Measurements from ENCODE around the gene CACNA1C. TPM values are rescaled to one million over a fixed set of nuclear protein-coding genes. Genes with fewer than 3 reads are reported as not detected.
"Not testable (repeated sequence)": the region's sequence is repeated elsewhere in the genome, so short reads cannot be mapped to it uniquely, and the experiment has no call there.

The CACNA1C gene
- polyA plus RNA-seq, 1 of the 3 experiments (the other 2 are of a cell fraction): 1.5 TPM

DNA sequence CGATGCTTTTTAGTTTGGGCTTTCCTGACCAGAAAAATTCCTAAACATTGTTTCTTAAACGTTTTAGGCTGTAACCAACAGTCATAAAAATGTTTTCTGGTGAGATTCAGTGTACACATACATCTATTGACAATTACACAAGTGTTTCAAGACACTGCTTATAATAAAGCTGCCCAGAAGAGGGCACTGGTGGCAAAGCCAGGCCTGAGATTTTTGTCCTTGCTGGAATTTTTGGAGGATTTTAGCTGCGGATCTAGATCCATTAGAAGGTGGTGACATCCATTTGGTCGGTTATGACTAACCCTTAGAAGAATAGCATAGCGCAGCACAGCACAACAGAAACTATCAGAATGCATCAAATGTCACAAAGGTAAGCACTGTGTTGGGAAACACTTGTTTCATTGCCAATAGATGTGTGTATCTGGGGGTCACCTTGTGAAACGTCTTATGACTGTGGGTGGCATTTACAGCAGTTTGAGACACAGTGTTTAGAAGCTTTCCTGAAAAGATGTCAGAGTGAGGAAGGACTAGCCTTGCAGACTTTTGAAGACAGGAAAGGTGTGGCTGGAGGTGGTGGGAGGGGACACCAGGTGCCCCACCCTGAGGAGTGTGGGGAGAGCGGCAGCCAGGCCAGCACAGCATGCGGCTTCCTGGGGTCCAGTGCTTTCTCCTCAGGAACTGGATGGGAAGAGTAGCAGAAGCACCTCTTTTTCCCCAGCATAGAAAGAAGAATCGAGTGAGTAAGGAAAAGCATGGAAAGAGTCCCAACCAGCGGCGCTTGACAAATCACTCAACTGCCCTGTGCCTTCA lies 687.2 kb downstream of the CACNA1C start (continued):
- TF ChIP-seq, protein P1, sequence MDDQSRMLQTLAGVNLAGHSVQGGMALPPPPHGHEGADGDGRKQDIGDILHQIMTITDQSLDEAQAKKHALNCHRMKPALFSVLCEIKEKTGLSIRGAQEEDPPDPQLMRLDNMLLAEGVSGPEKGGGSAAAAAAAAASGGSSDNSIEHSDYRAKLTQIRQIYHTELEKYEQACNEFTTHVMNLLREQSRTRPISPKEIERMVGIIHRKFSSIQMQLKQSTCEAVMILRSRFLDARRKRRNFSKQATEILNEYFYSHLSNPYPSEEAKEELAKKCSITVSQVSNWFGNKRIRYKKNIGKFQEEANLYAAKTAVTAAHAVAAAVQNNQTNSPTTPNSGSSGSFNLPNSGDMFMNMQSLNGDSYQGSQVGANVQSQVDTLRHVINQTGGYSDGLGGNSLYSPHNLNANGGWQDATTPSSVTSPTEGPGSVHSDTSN (IDR thresholded peaks at IDR 0.05): no peak
- peak; percentile 59 for TF ChIP-seq SMC3 (IDR thresholded peaks at IDR 0.05; ENCODE audit: low read depth, low read length)
- no peak for TF ChIP-seq NFIC (IDR thresholded peaks at IDR 0.05; ENCODE audit: borderline replicate concordance)

DNA sequence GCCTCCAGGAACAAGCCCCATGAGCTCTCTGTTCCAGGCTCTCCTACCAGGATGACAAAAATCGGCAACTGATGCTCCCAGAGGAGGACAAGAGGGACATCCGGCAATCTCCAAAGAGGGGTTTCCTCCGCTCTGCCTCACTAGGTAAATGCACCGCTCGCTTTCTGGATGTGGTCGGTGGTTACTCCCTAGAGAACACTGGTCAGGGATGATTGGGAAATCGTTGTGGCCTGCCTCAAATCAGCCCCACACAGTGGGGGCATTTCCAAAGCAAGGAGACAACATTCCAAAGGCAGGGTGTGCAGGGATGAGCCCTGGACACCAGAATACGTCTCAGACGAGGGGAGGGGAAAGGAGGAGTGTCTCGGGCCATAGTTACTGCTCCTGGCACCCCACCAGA lies 689.2 kb downstream of the CACNA1C start:
- POLR2A ChIA-PET: not testable (repeated sequence)
- WGBS (ENCODE audit: low lambda C conversion rate): 38% methylated on average over 9 of the region's 10 CpGs
- CTCF ChIA-PET: interaction anchor here (2.6 to 4.5 kb wide), 2 partner anchors 8 to 42 kb away, joined by 9 to 26 read pairs; no protein-coding TSS in a partner anchor

GRCh38 chr12:2743478-2743877 lies 690.7 kb downstream of the CACNA1C start:
- ChIA-PET POLR2A (no interaction called here), CTCF (interaction anchor here (2.6 kb wide), 1 partner anchor 41 kb away, joined by 9 read pairs; no protein-coding TSS in a partner anchor)
- H3K27ac ChIP-seq (ENCODE audit: low read depth in 2 of 2, low read length in 1 of 2): no peak overlapping the region
- H3K9me2 ChIP-seq: no peaks in the 10 kb centered on the region
- WGBS (ENCODE audit: low lambda C conversion rate): 64% methylated on average over 3 of the region's 6 CpGs
- H3K9ac ChIP-seq: no peak overlapping the region
- H4K20me1 ChIP-seq (ENCODE audit: insufficient read depth): no peaks in the 10 kb centered on the region
- peaks cover 5% of the 10 kb centered on the region; the same call in 1 of the 2 replicates for H3K27me3 ChIP-seq (ENCODE audit: insufficient read depth)
- no peaks in the 10 kb centered on the region for H3K36me3 ChIP-seq (replicated peaks in 1 of 2; ENCODE audit: control insufficient read depth in 1 of 2, insufficient read depth in 2 of 2, low read length in 1 of 2)
- no peaks in the 10 kb centered on the region for H3K4me1 ChIP-seq (ENCODE audit: control insufficient read depth in 1 of 2, insufficient read depth in 2 of 2, low read depth in 1 of 2, low read length in 1 of 2)
- H3K4me3 ChIP-seq (ENCODE audit: low read depth in 2 of 2, low read length in 1 of 2): no peak overlapping the region
- no peak for DNase-seq
- peaks cover 4% of the 10 kb centered on the region for H3F3A ChIP-seq (replicated peaks; ENCODE audit: insufficient read depth)
- H3K9me3 ChIP-seq: no peaks in the 10 kb centered on the region; the same call in 1 of the 2 replicates
- no peaks in the 10 kb centered on the region for H3K79me2 ChIP-seq (ENCODE audit: insufficient read depth)
- no peak overlapping the region for H2AFZ ChIP-seq (ENCODE audit: low read depth)
- H3K4me2 ChIP-seq: no peak overlapping the region
- TF ChIP-seq FOXJ3 (CRISPR knock-in tag; IDR thresholded peaks at IDR 0.05): no peak
- no peak for TF ChIP-seq EP300 (IDR thresholded peaks at IDR 0.05; ENCODE audit: borderline replicate concordance in 1 of 2, low read depth in 1 of 2, low read length in 1 of 2)
- TF ChIP-seq, protein P2, sequence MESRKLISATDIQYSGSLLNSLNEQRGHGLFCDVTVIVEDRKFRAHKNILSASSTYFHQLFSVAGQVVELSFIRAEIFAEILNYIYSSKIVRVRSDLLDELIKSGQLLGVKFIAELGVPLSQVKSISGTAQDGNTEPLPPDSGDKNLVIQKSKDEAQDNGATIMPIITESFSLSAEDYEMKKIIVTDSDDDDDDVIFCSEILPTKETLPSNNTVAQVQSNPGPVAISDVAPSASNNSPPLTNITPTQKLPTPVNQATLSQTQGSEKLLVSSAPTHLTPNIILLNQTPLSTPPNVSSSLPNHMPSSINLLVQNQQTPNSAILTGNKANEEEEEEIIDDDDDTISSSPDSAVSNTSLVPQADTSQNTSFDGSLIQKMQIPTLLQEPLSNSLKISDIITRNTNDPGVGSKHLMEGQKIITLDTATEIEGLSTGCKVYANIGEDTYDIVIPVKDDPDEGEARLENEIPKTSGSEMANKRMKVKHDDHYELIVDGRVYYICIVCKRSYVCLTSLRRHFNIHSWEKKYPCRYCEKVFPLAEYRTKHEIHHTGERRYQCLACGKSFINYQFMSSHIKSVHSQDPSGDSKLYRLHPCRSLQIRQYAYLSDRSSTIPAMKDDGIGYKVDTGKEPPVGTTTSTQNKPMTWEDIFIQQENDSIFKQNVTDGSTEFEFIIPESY (IDR thresholded peaks at IDR 0.05; ENCODE audit: borderline replicate concordance, low read depth): no peak
- no peak for TF ChIP-seq MXI1 (IDR thresholded peaks at IDR 0.05; ENCODE audit: low read depth, low read length)
- no peak for TF ChIP-seq GABPA (IDR thresholded peaks at IDR 0.05; ENCODE audit: low read depth)
- TF ChIP-seq USF2 (IDR thresholded peaks at IDR 0.05; ENCODE audit: borderline replicate concordance, low read depth, low read length): no peak
- TF ChIP-seq NFIC (IDR thresholded peaks at IDR 0.05; ENCODE audit: borderline replicate concordance): no peak
- TF ChIP-seq RCOR1 (IDR thresholded peaks at IDR 0.05; ENCODE audit: low read length): no peak
- no peak for TF ChIP-seq RXRA (IDR thresholded peaks at IDR 0.05; ENCODE audit: borderline replicate concordance, low read depth)
- TF ChIP-seq JUND (IDR thresholded peaks at IDR 0.05): no peak
- TF ChIP-seq ELF1 (IDR thresholded peaks at IDR 0.05): no peak
- TF ChIP-seq, protein P1 (IDR thresholded peaks at IDR 0.05): no peak
- TF ChIP-seq SIN3A (IDR thresholded peaks at IDR 0.05; ENCODE audit: borderline replicate concordance, low read depth, low read length): no peak
- TF ChIP-seq, protein P3, sequence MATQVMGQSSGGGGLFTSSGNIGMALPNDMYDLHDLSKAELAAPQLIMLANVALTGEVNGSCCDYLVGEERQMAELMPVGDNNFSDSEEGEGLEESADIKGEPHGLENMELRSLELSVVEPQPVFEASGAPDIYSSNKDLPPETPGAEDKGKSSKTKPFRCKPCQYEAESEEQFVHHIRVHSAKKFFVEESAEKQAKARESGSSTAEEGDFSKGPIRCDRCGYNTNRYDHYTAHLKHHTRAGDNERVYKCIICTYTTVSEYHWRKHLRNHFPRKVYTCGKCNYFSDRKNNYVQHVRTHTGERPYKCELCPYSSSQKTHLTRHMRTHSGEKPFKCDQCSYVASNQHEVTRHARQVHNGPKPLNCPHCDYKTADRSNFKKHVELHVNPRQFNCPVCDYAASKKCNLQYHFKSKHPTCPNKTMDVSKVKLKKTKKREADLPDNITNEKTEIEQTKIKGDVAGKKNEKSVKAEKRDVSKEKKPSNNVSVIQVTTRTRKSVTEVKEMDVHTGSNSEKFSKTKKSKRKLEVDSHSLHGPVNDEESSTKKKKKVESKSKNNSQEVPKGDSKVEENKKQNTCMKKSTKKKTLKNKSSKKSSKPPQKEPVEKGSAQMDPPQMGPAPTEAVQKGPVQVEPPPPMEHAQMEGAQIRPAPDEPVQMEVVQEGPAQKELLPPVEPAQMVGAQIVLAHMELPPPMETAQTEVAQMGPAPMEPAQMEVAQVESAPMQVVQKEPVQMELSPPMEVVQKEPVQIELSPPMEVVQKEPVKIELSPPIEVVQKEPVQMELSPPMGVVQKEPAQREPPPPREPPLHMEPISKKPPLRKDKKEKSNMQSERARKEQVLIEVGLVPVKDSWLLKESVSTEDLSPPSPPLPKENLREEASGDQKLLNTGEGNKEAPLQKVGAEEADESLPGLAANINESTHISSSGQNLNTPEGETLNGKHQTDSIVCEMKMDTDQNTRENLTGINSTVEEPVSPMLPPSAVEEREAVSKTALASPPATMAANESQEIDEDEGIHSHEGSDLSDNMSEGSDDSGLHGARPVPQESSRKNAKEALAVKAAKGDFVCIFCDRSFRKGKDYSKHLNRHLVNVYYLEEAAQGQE (IDR thresholded peaks at IDR 0.05; ENCODE audit: low read depth, low read length): no peak

More for the DNA sequence above, 689.2 kb downstream of the CACNA1C start:
- not testable (repeated sequence) for H3K4me2 ChIP-seq; H4K20me1 ChIP-seq (ENCODE audit: insufficient read depth); H3K9me3 ChIP-seq; H3K9ac ChIP-seq; H3K27ac ChIP-seq (ENCODE audit: low read depth in 2 of 2, low read length in 1 of 2); H3K4me3 ChIP-seq (ENCODE audit: low read depth in 2 of 2, low read length in 1 of 2); H3K4me1 ChIP-seq (ENCODE audit: control insufficient read depth in 1 of 2, insufficient read depth in 2 of 2, low read depth in 1 of 2, low read length in 1 of 2); DNase-seq; H3K36me3 ChIP-seq (replicated peaks in 1 of 2; ENCODE audit: control insufficient read depth in 1 of 2, insufficient read depth in 2 of 2, low read length in 1 of 2); H2AFZ ChIP-seq (ENCODE audit: low read depth); H3K79me2 ChIP-seq (ENCODE audit: insufficient read depth); H3F3A ChIP-seq (replicated peaks; ENCODE audit: insufficient read depth); H3K9me2 ChIP-seq; H3K27me3 ChIP-seq (ENCODE audit: insufficient read depth)
